H1 (cell line): ENCODE results near the gene INPP5J. TPM values are rescaled to one million over a fixed set of nuclear protein-coding genes. Genes with fewer than 3 reads are reported as not detected.

Experiments used
- HDAC2 ChIP-seq, 2 experiments: fragments of 300-600 bp in 1 of 2; sonication (generic) in 1 of 2; IDR thresholded peaks; 2 replicates each; pipeline ENCODE4 v1.6.1; 2011 to 2012; ENCODE audit warnings: low read depth in 2 of 2, low read length in 2 of 2, mild to moderate bottlenecking in 2 of 2, moderate library complexity in 2 of 2, borderline replicate concordance in 1 of 2, inconsistent platforms in 1 of 2
- RXRA ChIP-seq: IDR thresholded peaks from 2 replicates; pipeline ENCODE4 v1.6.1; 2011; ENCODE audit warnings: low read depth, mild to moderate bottlenecking, low read length, moderate library complexity; ENCODE audit not compliant: insufficient read depth
- SAP30 ChIP-seq: fragments of 300-600 bp; sonication (generic); IDR thresholded peaks from 2 replicates; pipeline ENCODE4 v1.7.1; 2012; ENCODE audit warnings: low read length, moderate library complexity, mild to moderate bottlenecking, inconsistent platforms; ENCODE audit not compliant: insufficient read depth, insufficient replicate concordance
- YY1 ChIP-seq: IDR thresholded peaks from 2 replicates; pipeline ENCODE4 v1.6.1; 2011; ENCODE audit warnings: low read depth, mild to moderate bottlenecking, low read length
- ZNF274 ChIP-seq: IDR thresholded peaks from 2 replicates; pipeline ENCODE4 v1.7.0; 2012; ENCODE audit warnings: low read length, borderline replicate concordance; ENCODE audit errors: extremely low read depth
- polyA plus RNA-seq, 7 experiments: library from polyadenylated mRNA; depleted of rRNA in 3 of 7; stranded (reverse) in 5 of 7; unstranded in 2 of 7; fragments of >200 nt in 5 of 7; fragments of 200-250 nt in 2 of 7; gene quantifications; 1 replicate in 5 of 7; 2 replicates in 1 of 7; 4 replicates in 1 of 7; pipeline versions ENCODE4 v1.2.1 to v1.2.3, GENCODE V29; 2011 to 2013; ENCODE audit warnings: missing spikeins in 2 of 7, mixed read lengths in 2 of 7
- total RNA-seq: library from RNA; stranded (reverse); fragmentation: NEBNext Ultra II Directional; extraction: Animal tissue kit (Norgen Biotek cat#: 25700); gene quantifications from 2 replicates; pipeline ENCODE4 v1.2.1, GENCODE V29; 2021

INPP5J gene
- total and polyA plus RNA-seq, 2 of the 8 experiments (the other 6 are each of a cell fraction or from before 2014, with no cell fraction given), result 5.4 to 6.0 TPM

- no peak for TF ChIP-seq YY1
- TF ChIP-seq HDAC2 (IDR thresholded peaks at IDR 0.05; ENCODE audit: borderline replicate concordance in 1 of 2, low read depth in 2 of 2, low read length in 2 of 2), result no peak
- no peak for TF ChIP-seq ZNF274
- TF ChIP-seq RXRA, result no peak
- TF ChIP-seq SAP30, result no peak
Observed at GRCh38 chr22:31134688-31135087, 11.9 kb downstream of the INPP5J start (continued).
